Measurements from ENCODE around the gene RIPPLY1.

GRCh38 chrX:106906361-106906760 lies 3.2 kb upstream of the RIPPLY1 start:
- no peak for TF ChIP-seq ATF3 (IDR thresholded peaks at IDR 0.05)
- no peak for TF ChIP-seq CTCF (IDR thresholded peaks at IDR 0.05 in 2 of 3, conservative IDR thresholded peaks at IDR 0.05 in 1 of 3; ENCODE audit: borderline replicate concordance in 1 of 3, insufficient read depth in 1 of 3, low read depth in 2 of 3, low read length in 2 of 3)
- no peak for TF ChIP-seq POLR2AphosphoS5 (IDR thresholded peaks at IDR 0.05; ENCODE audit: low read depth, low read length)
- no peak for TF ChIP-seq ELF1 (IDR thresholded peaks at IDR 0.05; ENCODE audit: borderline replicate concordance, low read depth)
- no peak for TF ChIP-seq SIN3A (IDR thresholded peaks at IDR 0.05; ENCODE audit: low read depth)

All from HCT116 (cell line).